HepG2 (cell line): Measurements from ENCODE around the gene MSI2. TPM values are rescaled to one million over a fixed set of nuclear protein-coding genes. Genes with fewer than 3 reads are reported as not detected.
A peak's percentile ranks its signal among the peaks of the same experiment; 100 is the strongest.

ENCODE experiments used
- ARNT2 ChIP-seq: sonication (generic); formaldehyde crosslinking; IDR thresholded peaks from 2 replicates; pipeline ENCODE4 v1.8.0; 2022; ENCODE audit warnings: mild to moderate bottlenecking, low read depth, missing genetic modification reagents, moderate library complexity
- ARNTL ChIP-seq: sonication (generic); formaldehyde crosslinking; IDR thresholded peaks from 2 replicates; pipeline ENCODE4 v1.4.0; 2020; ENCODE audit warnings: mild to moderate bottlenecking, missing genetic modification reagents
- ATRX ChIP-seq: sonication (generic); formaldehyde crosslinking; IDR thresholded peaks from 2 replicates; pipeline ENCODE4 v1.4.0; 2020; ENCODE audit warnings: missing genetic modification reagents, borderline replicate concordance
- BCL6 ChIP-seq: IDR thresholded peaks from 2 replicates; pipeline ENCODE4 v1.6.1; 2016; ENCODE audit warnings: missing genetic modification reagents, missing compliant biosample characterization
- CBX1 ChIP-seq: IDR thresholded peaks from one replicate; pipeline ENCODE4 v1.6.1; 2016; ENCODE audit warnings: antibody characterized with exemption, low read depth
- FOXK1 ChIP-seq: sonication (generic); formaldehyde crosslinking; IDR thresholded peaks from 2 replicates; pipeline ENCODE4 v1.4.0; 2020; ENCODE audit warnings: low read depth, missing genetic modification reagents, borderline replicate concordance
- HDAC1 ChIP-seq: sonication (generic); formaldehyde crosslinking; IDR thresholded peaks from 2 replicates; pipeline ENCODE4 v1.5.1; 2020; ENCODE audit warnings: mild to moderate bottlenecking, missing genetic modification reagents
- MTF1 ChIP-seq: sonication (generic); formaldehyde crosslinking; IDR thresholded peaks from 2 replicates; pipeline ENCODE4 v1.5.0; 2020; ENCODE audit warnings: missing genetic modification reagents
- MXD4 ChIP-seq: IDR thresholded peaks from 2 replicates; pipeline ENCODE4 v1.6.1; 2016; ENCODE audit warnings: mild to moderate bottlenecking, missing biosample characterization, missing genetic modification reagents
- NFKB2 ChIP-seq: sonication (generic); formaldehyde crosslinking; IDR thresholded peaks from 2 replicates; pipeline ENCODE4 v1.4.0; 2020; ENCODE audit warnings: missing genetic modification reagents, borderline replicate concordance
- PHF21A ChIP-seq: sonication (generic); formaldehyde crosslinking; IDR thresholded peaks from 2 replicates; pipeline ENCODE4 v1.5.0; 2020; ENCODE audit warnings: mild to moderate bottlenecking, missing genetic modification reagents
- POGZ ChIP-seq: sonication (generic); formaldehyde crosslinking; IDR thresholded peaks from 2 replicates; pipeline ENCODE4 v1.4.0; 2020; ENCODE audit warnings: mild to moderate bottlenecking, missing genetic modification reagents
- PPARG ChIP-seq: conservative IDR thresholded peaks from 2 replicates; pipeline ENCODE4 v1.6.1; 2016; ENCODE audit warnings: missing biosample characterization, missing genetic modification reagents
- RXRB ChIP-seq: IDR thresholded peaks from 2 replicates; pipeline ENCODE4 v1.6.1; 2016; ENCODE audit warnings: borderline replicate concordance, missing genetic modification reagents, missing compliant biosample characterization
- SIX1 ChIP-seq: sonication (generic); formaldehyde crosslinking; IDR thresholded peaks from 2 replicates; pipeline ENCODE4 v1.4.0; 2020; ENCODE audit warnings: missing genetic modification reagents, borderline replicate concordance
- SSRP1 ChIP-seq: IDR thresholded peaks from 2 replicates; pipeline ENCODE4 v1.6.1; 2016; ENCODE audit warnings: control low read depth
- YEATS2 ChIP-seq: sonication (generic); formaldehyde crosslinking; IDR thresholded peaks from 2 replicates; pipeline ENCODE4 v1.4.0; 2020; ENCODE audit warnings: missing genetic modification reagents, borderline replicate concordance
- ZMYM4 ChIP-seq: sonication (generic); formaldehyde crosslinking; IDR thresholded peaks from 2 replicates; pipeline ENCODE4 v1.8.1; 2023; ENCODE audit warnings: mild to moderate bottlenecking, missing genetic modification reagents
- ZNF205 ChIP-seq: IDR thresholded peaks from 2 replicates; pipeline ENCODE4 v1.6.1; 2018; ENCODE audit warnings: missing biosample characterization, missing genetic modification reagents
- ZNF460 ChIP-seq: sonication (generic); formaldehyde crosslinking; IDR thresholded peaks from 2 replicates; pipeline ENCODE4 v1.5.1; 2020; ENCODE audit warnings: missing genetic modification reagents, mild to moderate bottlenecking, borderline replicate concordance
- ZNF564 ChIP-seq: sonication (generic); formaldehyde crosslinking; IDR thresholded peaks from 2 replicates; pipeline ENCODE4 v1.8.1; 2023; ENCODE audit warnings: mild to moderate bottlenecking, missing genetic modification reagents
- ZNF781 ChIP-seq: sonication (generic); formaldehyde crosslinking; IDR thresholded peaks from 2 replicates; pipeline ENCODE4 v1.5.1; 2020; ENCODE audit warnings: borderline replicate concordance, mild to moderate bottlenecking, missing genetic modification reagents; ENCODE audit errors: not compliant biosample characterization
- polyA plus RNA-seq, 8 experiments: library from polyadenylated mRNA; depleted of rRNA in 3 of 8; stranded (reverse) in 7 of 8; unstranded in 1 of 8; fragments of >200 nt; fragmentation: Illumina TruSeq in 4 of 8; extraction: Trizol in 4 of 8; gene quantifications; 2 replicates each; pipeline versions ENCODE4 v1.2.1 to v1.2.3, GENCODE V29; 2011 to 2016; ENCODE audit warnings: low read depth in 4 of 8, missing spikeins in 1 of 8, mixed read lengths in 1 of 8; ENCODE audit not compliant: insufficient read depth in 1 of 8
- total RNA-seq, 5 experiments: library from RNA; depleted of rRNA; stranded (reverse); fragments of >200 nt; fragmentation: Illumina TruSeq; extraction: Trizol; gene quantifications; 2 replicates each; pipeline ENCODE4 v1.2.3, GENCODE V29; 2016; ENCODE audit warnings: low read depth in 1 of 5
- TF ChIP-seq, protein P1 (sequence below): sonication (generic); formaldehyde crosslinking; IDR thresholded peaks from 2 replicates; pipeline ENCODE4 v1.5.0; 2020; ENCODE audit warnings: mild to moderate bottlenecking, missing genetic modification reagents, borderline replicate concordance
- TF ChIP-seq, protein P2 (sequence below): sonication (generic); formaldehyde crosslinking; IDR thresholded peaks from 2 replicates; pipeline ENCODE4 v1.5.1; 2020; ENCODE audit warnings: mild to moderate bottlenecking, missing genetic modification reagents, moderate library complexity

The MSI2 gene
- total and polyA plus RNA-seq, 2 of the 13 experiments (the other 11 are each of a cell fraction or from before 2014, with no cell fraction given) = 77.5 to 78.4 TPM

DNA sequence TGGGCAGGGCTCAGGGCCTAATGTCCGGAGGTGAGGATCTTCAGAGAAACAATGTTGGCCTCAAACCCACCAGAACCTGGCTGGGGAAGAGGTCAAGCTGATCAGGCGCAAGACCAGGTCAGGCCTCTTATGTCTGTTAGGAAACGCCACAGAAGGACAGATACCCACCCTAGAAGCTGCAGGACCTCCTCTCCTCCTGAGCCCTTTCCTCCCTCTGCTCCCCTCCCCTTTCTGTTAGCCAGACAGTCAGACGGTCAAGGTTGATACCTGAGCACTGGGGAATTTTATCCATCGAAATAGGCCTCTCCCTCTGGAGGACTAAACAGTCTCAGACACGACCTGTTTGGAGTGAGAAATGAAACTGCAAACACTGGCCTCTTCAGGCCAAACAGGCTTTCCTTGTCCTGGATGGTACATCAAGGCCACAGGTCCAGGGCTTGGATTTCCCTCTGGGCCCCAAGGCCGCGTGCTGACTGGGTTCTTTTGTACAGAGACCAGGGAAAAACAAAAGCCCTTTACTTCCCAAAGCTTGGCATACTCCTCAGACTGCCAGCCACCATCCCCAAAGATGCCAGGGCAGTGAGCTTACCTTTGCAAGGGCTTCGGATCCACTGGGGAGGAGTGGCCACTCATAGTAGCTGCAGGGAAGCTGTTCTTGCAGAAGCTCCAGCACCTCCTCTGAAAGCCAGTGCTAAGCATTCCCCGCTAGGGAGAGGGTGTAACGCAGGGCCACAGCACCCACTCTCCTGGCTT lies 353.0 kb downstream of the MSI2 start (continued):
- peak; percentile 85; the same call in 1 of the 2 replicates for TF ChIP-seq HDAC1 (CRISPR knock-in tag)
- TF ChIP-seq ZNF205 = peak; percentile 88; the same call in 1 of the 2 replicates
- no peak; the same call in 1 of the 2 replicates for TF ChIP-seq ZNF460 (CRISPR knock-in tag)
- peak; percentile 91 for TF ChIP-seq RXRB
- TF ChIP-seq NFKB2 (CRISPR knock-in tag) = peak; percentile 16; the same call in 1 of the 2 replicates
- no peak for TF ChIP-seq ATRX (CRISPR knock-in tag)
- TF ChIP-seq ZNF781 (CRISPR knock-in tag) = peak; percentile 26
- TF ChIP-seq CBX1 = no peak
- TF ChIP-seq MXD4 (CRISPR knock-in tag) = peak; percentile 81
- no peak for TF ChIP-seq ZNF564 (CRISPR knock-in tag)
- TF ChIP-seq FOXK1 (CRISPR knock-in tag) = peak; percentile 66; the same call in 1 of the 2 replicates
- peak; percentile 82 for TF ChIP-seq ZMYM4
- TF ChIP-seq YEATS2 (CRISPR knock-in tag) = peak; percentile 72; the same call in 1 of the 2 replicates
- TF ChIP-seq BCL6 = peak; percentile 96
- TF ChIP-seq SSRP1 = peak; percentile 91; the same call in 1 of the 2 replicates
- peak; percentile 91; the same call in 1 of the 2 replicates for TF ChIP-seq SIX1 (CRISPR knock-in tag)
- peak; percentile 87 for TF ChIP-seq PHF21A (CRISPR knock-in tag)
- TF ChIP-seq, protein P1, sequence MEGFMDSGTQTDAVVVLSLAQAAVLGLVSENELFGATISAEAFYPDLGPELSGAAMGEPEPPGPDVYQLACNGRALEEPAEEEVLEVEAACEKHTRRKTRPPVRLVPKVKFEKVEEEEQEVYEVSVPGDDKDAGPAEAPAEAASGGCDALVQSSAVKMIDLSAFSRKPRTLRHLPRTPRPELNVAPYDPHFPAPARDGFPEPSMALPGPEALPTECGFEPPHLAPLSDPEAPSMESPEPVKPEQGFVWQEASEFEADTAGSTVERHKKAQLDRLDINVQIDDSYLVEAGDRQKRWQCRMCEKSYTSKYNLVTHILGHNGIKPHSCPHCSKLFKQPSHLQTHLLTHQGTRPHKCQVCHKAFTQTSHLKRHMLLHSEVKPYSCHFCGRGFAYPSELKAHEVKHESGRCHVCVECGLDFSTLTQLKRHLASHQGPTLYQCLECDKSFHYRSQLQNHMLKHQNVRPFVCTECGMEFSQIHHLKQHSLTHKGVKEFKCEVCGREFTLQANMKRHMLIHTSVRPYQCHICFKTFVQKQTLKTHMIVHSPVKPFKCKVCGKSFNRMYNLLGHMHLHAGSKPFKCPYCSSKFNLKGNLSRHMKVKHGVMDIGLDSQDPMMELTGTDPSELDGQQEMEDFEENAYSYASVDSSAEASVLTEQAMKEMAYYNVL = peak; percentile 89; the same call in 1 of the 2 replicates
- TF ChIP-seq MTF1 (CRISPR knock-in tag) = no peak
- peak; percentile 76; the same call in 1 of the 2 replicates for TF ChIP-seq ARNT2
- peak; percentile 64 for TF ChIP-seq PPARG (CRISPR knock-in tag)
- TF ChIP-seq, protein P2, sequence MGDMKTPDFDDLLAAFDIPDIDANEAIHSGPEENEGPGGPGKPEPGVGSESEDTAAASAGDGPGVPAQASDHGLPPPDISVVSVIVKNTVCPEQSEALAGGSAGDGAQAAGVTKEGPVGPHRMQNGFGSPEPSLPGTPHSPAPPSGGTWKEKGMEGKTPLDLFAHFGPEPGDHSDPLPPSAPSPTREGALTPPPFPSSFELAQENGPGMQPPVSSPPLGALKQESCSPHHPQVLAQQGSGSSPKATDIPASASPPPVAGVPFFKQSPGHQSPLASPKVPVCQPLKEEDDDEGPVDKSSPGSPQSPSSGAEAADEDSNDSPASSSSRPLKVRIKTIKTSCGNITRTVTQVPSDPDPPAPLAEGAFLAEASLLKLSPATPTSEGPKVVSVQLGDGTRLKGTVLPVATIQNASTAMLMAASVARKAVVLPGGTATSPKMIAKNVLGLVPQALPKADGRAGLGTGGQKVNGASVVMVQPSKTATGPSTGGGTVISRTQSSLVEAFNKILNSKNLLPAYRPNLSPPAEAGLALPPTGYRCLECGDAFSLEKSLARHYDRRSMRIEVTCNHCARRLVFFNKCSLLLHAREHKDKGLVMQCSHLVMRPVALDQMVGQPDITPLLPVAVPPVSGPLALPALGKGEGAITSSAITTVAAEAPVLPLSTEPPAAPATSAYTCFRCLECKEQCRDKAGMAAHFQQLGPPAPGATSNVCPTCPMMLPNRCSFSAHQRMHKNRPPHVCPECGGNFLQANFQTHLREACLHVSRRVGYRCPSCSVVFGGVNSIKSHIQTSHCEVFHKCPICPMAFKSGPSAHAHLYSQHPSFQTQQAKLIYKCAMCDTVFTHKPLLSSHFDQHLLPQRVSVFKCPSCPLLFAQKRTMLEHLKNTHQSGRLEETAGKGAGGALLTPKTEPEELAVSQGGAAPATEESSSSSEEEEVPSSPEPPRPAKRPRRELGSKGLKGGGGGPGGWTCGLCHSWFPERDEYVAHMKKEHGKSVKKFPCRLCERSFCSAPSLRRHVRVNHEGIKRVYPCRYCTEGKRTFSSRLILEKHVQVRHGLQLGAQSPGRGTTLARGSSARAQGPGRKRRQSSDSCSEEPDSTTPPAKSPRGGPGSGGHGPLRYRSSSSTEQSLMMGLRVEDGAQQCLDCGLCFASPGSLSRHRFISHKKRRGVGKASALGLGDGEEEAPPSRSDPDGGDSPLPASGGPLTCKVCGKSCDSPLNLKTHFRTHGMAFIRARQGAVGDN (CRISPR knock-in tag) = peak; percentile 70
- TF ChIP-seq POGZ (CRISPR knock-in tag) = peak; percentile 47
- TF ChIP-seq ARNTL = peak; percentile 72; the same call in 1 of the 2 replicates
